ENCODE data around the gene KCNQ1.

Gene KCNQ1

DNA sequence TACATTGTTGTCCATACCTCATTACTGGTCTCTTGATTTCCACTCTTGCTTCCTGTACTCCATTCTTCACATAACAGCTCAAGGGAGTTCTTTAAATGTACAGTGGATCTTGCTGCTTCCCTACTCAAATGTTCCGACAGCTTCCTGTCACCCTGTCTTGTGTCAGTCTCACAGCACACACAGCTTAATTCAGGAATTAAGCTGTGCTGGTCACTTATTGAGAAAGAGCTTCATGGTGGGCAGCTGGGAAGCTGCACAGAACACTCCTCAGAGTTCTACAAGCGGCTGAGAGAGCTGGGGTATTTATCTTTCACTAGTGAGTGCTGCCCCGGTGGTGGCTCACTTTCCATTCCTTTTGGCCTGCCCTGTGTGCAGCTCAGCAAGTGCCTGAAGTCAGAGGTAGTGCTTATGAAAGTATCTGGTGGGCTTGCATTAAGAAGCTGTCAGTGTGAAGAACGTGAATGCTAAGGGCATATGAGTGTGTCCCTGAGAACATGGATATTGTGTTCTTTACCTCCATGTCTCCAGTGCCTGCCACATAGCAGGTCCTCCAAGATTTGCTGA, 206.3 kb downstream of the KCNQ1 start:
- TF ChIP-seq, protein P1, sequence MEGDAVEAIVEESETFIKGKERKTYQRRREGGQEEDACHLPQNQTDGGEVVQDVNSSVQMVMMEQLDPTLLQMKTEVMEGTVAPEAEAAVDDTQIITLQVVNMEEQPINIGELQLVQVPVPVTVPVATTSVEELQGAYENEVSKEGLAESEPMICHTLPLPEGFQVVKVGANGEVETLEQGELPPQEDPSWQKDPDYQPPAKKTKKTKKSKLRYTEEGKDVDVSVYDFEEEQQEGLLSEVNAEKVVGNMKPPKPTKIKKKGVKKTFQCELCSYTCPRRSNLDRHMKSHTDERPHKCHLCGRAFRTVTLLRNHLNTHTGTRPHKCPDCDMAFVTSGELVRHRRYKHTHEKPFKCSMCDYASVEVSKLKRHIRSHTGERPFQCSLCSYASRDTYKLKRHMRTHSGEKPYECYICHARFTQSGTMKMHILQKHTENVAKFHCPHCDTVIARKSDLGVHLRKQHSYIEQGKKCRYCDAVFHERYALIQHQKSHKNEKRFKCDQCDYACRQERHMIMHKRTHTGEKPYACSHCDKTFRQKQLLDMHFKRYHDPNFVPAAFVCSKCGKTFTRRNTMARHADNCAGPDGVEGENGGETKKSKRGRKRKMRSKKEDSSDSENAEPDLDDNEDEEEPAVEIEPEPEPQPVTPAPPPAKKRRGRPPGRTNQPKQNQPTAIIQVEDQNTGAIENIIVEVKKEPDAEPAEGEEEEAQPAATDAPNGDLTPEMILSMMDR (IDR thresholded peaks at IDR 0.05): no peak

DNA sequence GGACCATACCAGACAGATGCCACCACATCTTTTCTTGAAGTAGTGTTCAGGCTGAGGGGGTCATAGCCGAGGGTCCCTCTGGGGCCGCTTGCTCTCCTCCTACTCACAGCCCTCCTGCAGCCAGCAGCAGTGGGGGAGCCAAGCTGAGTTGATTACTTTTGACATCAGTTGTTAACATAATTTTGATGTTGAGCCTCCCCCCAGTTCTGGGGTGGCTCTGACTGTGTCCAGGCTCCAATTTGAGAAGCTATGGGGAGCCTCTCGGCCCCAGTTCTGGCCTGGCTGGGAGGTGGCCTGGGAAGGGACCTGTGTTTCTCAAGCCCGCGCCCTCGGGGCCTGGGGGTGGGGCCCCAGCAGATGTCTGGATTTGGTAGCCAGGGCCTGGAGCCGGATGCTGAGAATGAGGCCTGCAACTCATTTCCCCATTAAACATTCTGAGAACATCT, 207.0 kb downstream of the KCNQ1 start:
- TF ChIP-seq, protein P1 (IDR thresholded peaks at IDR 0.05): no peak

DNA sequence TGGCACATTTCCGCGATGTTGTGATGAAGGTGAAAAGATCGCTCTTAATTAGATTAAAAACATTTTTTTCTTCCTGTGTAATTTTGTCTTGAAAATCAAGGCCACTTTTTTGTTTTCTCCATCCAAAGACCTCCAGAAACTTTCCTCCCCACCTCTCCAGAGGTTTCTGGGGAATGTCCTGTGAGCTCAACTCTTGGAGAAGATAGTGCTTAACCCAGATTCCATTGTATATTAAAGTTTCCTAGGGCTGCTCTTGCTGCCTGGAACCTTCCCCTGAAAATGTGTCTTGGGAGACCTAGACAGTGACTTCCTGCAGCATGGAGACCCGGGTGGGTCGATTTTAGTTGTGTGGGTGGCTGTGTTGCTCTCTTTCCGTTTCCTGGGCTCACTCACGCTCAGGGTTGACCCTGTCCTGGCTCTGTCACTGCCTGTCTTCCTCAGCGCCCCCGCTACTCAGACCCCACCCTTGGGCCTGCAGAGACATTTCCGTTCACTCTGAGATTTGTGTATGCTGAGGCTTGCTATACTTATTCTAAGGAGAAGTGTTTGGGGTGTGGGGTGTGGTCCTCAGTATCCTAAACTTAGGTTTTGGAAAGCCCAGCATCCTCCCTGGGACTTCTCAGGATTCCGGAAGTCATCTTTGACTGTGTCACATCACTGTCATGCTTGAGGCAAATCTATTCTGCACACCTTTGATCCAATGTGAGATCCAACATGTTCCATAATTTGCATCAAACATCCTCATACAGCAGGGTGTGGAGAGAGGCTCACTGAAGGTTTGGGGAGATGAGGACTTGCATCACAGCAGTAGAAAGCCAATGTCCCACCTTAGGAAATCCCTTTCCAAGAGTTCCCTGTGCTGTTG, 207.8 kb downstream of the KCNQ1 start:
- TF ChIP-seq, protein P1 (IDR thresholded peaks at IDR 0.05): no peak

DNA sequence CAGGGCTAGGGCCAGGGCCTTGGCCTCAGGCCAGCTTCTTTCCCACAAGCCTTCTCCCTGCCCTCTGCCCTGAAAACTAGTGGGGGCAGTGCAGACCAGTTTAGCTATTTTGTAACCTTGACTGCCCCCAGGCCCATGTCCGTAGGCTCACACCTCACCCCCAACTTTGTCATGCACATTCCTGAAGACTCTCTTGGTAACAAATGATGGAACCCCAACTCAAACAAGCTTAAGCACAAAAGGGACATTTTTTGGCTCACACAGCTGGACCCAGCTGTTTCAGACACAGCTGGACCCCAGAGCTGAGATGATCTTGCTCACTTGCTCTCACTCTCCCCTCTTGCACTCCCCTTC, 208.4 kb downstream of the KCNQ1 start:
- TF ChIP-seq, protein P1 (IDR thresholded peaks at IDR 0.05): no peak

DNA sequence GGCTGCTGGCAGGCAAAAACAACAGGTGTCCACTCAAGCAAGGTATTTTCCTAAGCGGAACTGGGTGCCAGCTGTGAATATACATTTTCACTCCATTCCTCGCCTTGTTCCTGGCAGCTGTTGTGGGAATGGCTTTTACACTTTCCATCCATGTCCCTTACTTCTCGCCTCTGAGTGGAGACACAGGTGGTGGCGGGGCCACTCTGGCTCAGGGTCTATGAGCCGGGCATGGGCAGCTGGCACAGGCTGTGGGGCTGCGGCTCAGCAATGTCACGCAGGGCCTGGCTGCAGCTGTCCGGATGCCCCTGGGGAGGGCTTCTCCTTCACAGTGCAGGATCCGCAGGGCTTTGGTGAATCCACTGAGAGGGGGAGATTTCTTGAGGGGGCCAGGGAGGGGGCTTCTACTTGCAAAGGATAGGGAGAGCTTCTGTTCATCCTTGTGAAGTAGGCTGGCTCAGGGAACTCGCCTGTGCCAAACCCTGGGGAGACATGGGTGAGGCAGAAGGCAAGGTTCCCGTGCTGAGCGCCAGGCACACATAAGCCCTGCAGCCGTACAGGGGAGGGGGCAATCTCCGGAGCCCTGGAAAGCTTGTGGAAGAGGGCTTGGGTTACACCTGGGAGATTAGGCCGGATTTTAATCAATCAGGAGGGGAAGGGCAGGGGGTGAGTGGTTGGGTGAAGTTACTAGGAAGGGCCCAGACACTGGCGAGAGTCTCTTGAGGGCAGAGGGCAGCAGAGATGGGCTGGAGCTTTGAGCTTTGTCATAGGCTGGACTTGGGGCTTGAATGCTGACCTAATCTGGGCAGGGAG, 209.3 kb downstream of the KCNQ1 start:
- TF ChIP-seq, protein P1 (IDR thresholded peaks at IDR 0.05): no peak

DNA sequence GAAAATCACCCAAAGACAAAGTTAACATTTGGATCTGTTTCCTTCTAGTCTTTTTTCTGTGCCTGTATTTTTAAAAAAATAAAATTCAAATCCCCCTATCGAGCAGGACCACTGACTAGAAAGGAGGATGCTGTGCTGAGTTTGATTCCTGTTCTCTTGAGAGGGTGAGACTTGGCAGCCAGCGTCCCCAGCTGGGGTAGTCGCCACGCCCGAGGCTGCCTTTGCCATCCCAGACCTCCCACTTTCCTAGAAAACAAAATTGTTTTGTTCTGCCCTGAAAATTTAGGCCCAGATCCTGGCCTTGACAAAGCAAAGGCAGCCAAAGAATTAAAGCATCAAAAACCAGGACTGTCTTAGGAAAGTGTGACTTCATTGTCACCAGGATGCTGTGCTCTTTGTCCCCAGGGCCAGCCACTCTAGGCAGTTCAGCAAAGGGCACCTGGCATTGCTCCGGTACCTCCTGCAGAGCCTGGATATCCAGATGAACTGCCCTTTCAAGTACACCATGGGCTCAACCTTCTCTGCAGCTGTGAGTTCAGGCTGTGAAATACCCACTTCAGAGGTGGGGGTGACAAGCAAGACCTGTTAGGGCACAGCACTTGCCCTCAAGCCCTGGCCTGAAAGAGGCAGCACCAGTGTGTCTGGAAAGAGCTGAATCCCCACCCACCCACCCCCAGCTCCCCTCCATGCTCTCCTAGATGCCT, 210.4 kb downstream of the KCNQ1 start:
- TF ChIP-seq, protein P1 (IDR thresholded peaks at IDR 0.05): no peak
